H1 (cell line): ENCODE data around the gene FGGY. TPM values are rescaled to one million over a fixed set of nuclear protein-coding genes. Genes with fewer than 3 reads are reported as not detected.

Source experiments
- CTCF ChIA-PET: fragments of 300-600 bp; sonication (Branson Sonifier 250); formaldehyde crosslinking; loops from one replicate; lab custom pipeline; 2021; ENCODE audit not compliant: partially characterized antibody; lab: Charles Lee
- POLR2A ChIA-PET: fragments of 300-600 bp; sonication (Branson Sonifier 250); formaldehyde crosslinking; loops from one replicate; lab custom pipeline; 2021; ENCODE audit warnings: inconsistent platforms; ENCODE audit not compliant: partially characterized antibody; lab: Charles Lee
- DNase-seq, 2 experiments: peaks; one replicate each; pipeline versions ENCODE4 v3.0.0 to v3.0.0-alpha.2; 2010 to 2022; ENCODE audit warnings: low spot score in 2 of 2, low read depth in 1 of 2, mixed read lengths in 1 of 2
- FAIRE-seq: peaks from 2 replicates; lab custom pipeline; 2011; peaks lifted over from hg19 to GRCh38; lab: Jason Lieb, UNC
- H2AFZ ChIP-seq: 2 replicates; pipeline ENCODE4 v1.8.1; 2012; ENCODE audit warnings: low read length, inconsistent platforms
- H2AK5ac ChIP-seq: 2 replicates; pipeline ENCODE4 v1.6.1; 2013; ENCODE audit warnings: low read depth, low read length
- H2BK120ac ChIP-seq: replicated peaks from 2 replicates; pipeline ENCODE3; 2013; ENCODE audit warnings: low read depth, low read length, inconsistent platforms
- H2BK12ac ChIP-seq: 2 replicates; pipeline ENCODE4 v1.6.1; 2013; ENCODE audit warnings: low read depth, low read length
- H2BK15ac ChIP-seq: 2 replicates; pipeline ENCODE4 v1.6.1; 2013; ENCODE audit warnings: low read length
- H2BK20ac ChIP-seq: 2 replicates; pipeline ENCODE4 v1.6.1; 2013; ENCODE audit warnings: low read length
- H2BK5ac ChIP-seq: 2 replicates; pipeline ENCODE4 v1.6.1; 2013; ENCODE audit warnings: low read depth, low read length
- H3K14ac ChIP-seq: 2 replicates; pipeline ENCODE4 v1.6.1; 2013; ENCODE audit warnings: inconsistent platforms; ENCODE audit not compliant: insufficient read length
- H3K18ac ChIP-seq: 2 replicates; pipeline ENCODE4 v1.6.1; 2013; ENCODE audit warnings: low read length; ENCODE audit errors: extremely low read depth
- H3K23ac ChIP-seq: 2 replicates; pipeline ENCODE4 v1.6.1; 2013; ENCODE audit warnings: inconsistent platforms; ENCODE audit not compliant: insufficient read length
- H3K23me2 ChIP-seq: 2 replicates; pipeline ENCODE4 v1.6.1; 2013; ENCODE audit warnings: low read depth, low read length
- H3K27ac ChIP-seq: 2 replicates; pipeline ENCODE4 v1.6.1; 2011; ENCODE audit warnings: low read depth, low read length, inconsistent platforms
- H3K27me3 ChIP-seq, 4 experiments: replicated peaks in 1 of 4; 1 replicate in 1 of 4; 2 replicates in 3 of 4; pipeline versions ENCODE4 v1.6.1 to v1.8.1; 2011 to 2013; ENCODE audit warnings: low read length in 3 of 4, mild to moderate bottlenecking in 3 of 4, inconsistent platforms in 2 of 4, mixed read lengths in 2 of 4, moderate library complexity in 1 of 4; ENCODE audit not compliant: control insufficient read depth in 3 of 4, insufficient read depth in 3 of 4; ENCODE audit errors: extremely low read depth in 1 of 4
- H3K36me3 ChIP-seq, 4 experiments: 2 replicates each; pipeline versions ENCODE4 v1.6.1 to v1.8.1; 2011 to 2013; ENCODE audit warnings: mild to moderate bottlenecking in 4 of 4, low read length in 3 of 4, moderate library complexity in 2 of 4, control low read depth in 1 of 4, inconsistent platforms in 1 of 4; ENCODE audit not compliant: insufficient read depth in 4 of 4, control insufficient read depth in 2 of 4
- H3K4ac ChIP-seq: replicated peaks from 2 replicates; pipeline ENCODE3; 2013; ENCODE audit warnings: low read length, low read depth, mixed read lengths, inconsistent platforms; ENCODE audit not compliant: insufficient read length
- H3K4me1 ChIP-seq, 4 experiments: replicated peaks in 1 of 4; 1 replicate in 1 of 4; 2 replicates in 3 of 4; pipeline versions ENCODE4 v1.6.1 to v1.8.1; 2011 to 2013; ENCODE audit warnings: low read length in 3 of 4, inconsistent platforms in 2 of 4, mixed read lengths in 1 of 4; ENCODE audit not compliant: insufficient read depth in 4 of 4, control insufficient read depth in 3 of 4
- H3K4me2 ChIP-seq, 2 experiments: 2 replicates each; pipeline versions ENCODE4 v1.6.1 to v1.8.1; 2011 to 2013; ENCODE audit warnings: low read depth in 2 of 2, low read length in 2 of 2, control low read depth in 1 of 2, inconsistent platforms in 1 of 2, mild to moderate bottlenecking in 1 of 2; ENCODE audit not compliant: insufficient read depth in 1 of 2
- H3K4me3 ChIP-seq, 4 experiments: fragments of 200-600, 300-600 bp in 1 of 4; sonication (generic), shearing (Covaris generic), sonication (Bioruptor Twin) in 1 of 4; 2 replicates each; pipeline versions ENCODE4 v1.5.1 to v1.8.1; 2011 to 2016; ENCODE audit warnings: low read length in 4 of 4, low read depth in 3 of 4, control low read depth in 2 of 4, inconsistent platforms in 2 of 4, mild to moderate bottlenecking in 2 of 4, mixed read lengths in 1 of 4, moderate library complexity in 1 of 4; ENCODE audit not compliant: insufficient read depth in 2 of 4; ENCODE audit errors: extremely low read depth in 1 of 4
- H3K56ac ChIP-seq: replicated peaks from 2 replicates; pipeline ENCODE3; 2013; ENCODE audit warnings: low read depth, mild to moderate bottlenecking, mixed read lengths, low read length, inconsistent platforms; ENCODE audit not compliant: insufficient read length
- H3K79me1 ChIP-seq: 2 replicates; pipeline ENCODE4 v1.6.1; 2013; ENCODE audit warnings: low read depth, low read length, control low read depth
- H3K79me2 ChIP-seq, 2 experiments: 2 replicates each; pipeline versions ENCODE4 v1.6.1 to v1.8.1; 2012 to 2013; ENCODE audit warnings: low read length in 2 of 2, mild to moderate bottlenecking in 2 of 2, inconsistent platforms in 1 of 2; ENCODE audit not compliant: insufficient read depth in 2 of 2, control insufficient read depth in 1 of 2
- H3K9ac ChIP-seq, 4 experiments: replicated peaks in 1 of 4; 1 replicate in 1 of 4; 2 replicates in 3 of 4; pipeline versions ENCODE4 v1.6.1 to v1.8.1; 2011 to 2013; ENCODE audit warnings: low read depth in 3 of 4, low read length in 3 of 4, control low read depth in 2 of 4, mild to moderate bottlenecking in 2 of 4, moderate library complexity in 2 of 4, inconsistent platforms in 1 of 4; ENCODE audit errors: extremely low read depth in 1 of 4
- H3K9me3 ChIP-seq, 2 experiments: 2 replicates each; pipeline versions ENCODE4 v1.6.1 to v1.8.1; 2012 to 2013; ENCODE audit warnings: mild to moderate bottlenecking in 2 of 2, moderate library complexity in 2 of 2, control low read depth in 1 of 2, inconsistent platforms in 1 of 2, low read depth in 1 of 2, low read length in 1 of 2, mixed read lengths in 1 of 2; ENCODE audit not compliant: insufficient read depth in 2 of 2
- H4K20me1 ChIP-seq, 2 experiments: replicated peaks in 1 of 2; 2 replicates each; pipeline versions ENCODE3 to v1.8.1; 2011 to 2013; ENCODE audit warnings: inconsistent platforms in 2 of 2, low read length in 2 of 2, mild to moderate bottlenecking in 1 of 2; ENCODE audit not compliant: insufficient read depth in 2 of 2, control insufficient read depth in 1 of 2
- H4K5ac ChIP-seq: 2 replicates; pipeline ENCODE4 v1.6.1; 2013; ENCODE audit warnings: low read length, low read depth, mixed read lengths, inconsistent platforms; ENCODE audit not compliant: insufficient read length
- H4K8ac ChIP-seq: 2 replicates; pipeline ENCODE4 v1.8.0; 2013; ENCODE audit warnings: mild to moderate bottlenecking, moderate library complexity, low read length, inconsistent platforms; ENCODE audit not compliant: insufficient read depth; ENCODE audit errors: extremely low read depth
- H4K91ac ChIP-seq: replicated peaks from 2 replicates; pipeline ENCODE3; 2013; ENCODE audit warnings: low read length, mixed read lengths, inconsistent platforms; ENCODE audit not compliant: insufficient read length
- ASH2L ChIP-seq: fragments of 200-600, 300-600 bp; sonication (generic); IDR thresholded peaks from one replicate; pipeline ENCODE4 v1.7.1; 2017; ENCODE audit warnings: low read length
- CBX5 ChIP-seq: fragments of 300-800, 300-1000 bp; sonication (generic); IDR thresholded peaks from 2 replicates; pipeline ENCODE4 v1.7.1; 2016; ENCODE audit warnings: antibody characterized with exemption, low read length, low read depth
- CHD1 ChIP-seq: IDR thresholded peaks from 2 replicates; pipeline ENCODE4 v1.6.1; 2012; ENCODE audit warnings: low read depth, low read length, improper control_type of control experiment
- CHD2 ChIP-seq: IDR thresholded peaks from 2 replicates; pipeline ENCODE4 v1.6.1; 2012; ENCODE audit warnings: low read length, improper control_type of control experiment
- EGR1 ChIP-seq: IDR thresholded peaks from 2 replicates; pipeline ENCODE4 v1.6.1; 2011; ENCODE audit warnings: low read depth, low read length, borderline replicate concordance
- EZH2 ChIP-seq: fragments of 200-600 bp; sonication (generic); IDR thresholded peaks from 2 replicates; pipeline ENCODE4 v1.7.1; 2012; ENCODE audit warnings: low read depth, mild to moderate bottlenecking, moderate library complexity, low read length, inconsistent platforms; ENCODE audit not compliant: severe bottlenecking
- FOSL1 ChIP-seq: IDR thresholded peaks from 2 replicates; pipeline ENCODE4 v1.6.1; 2011; ENCODE audit warnings: mild to moderate bottlenecking, low read depth, low read length, moderate library complexity; ENCODE audit not compliant: insufficient read depth
- MAFK ChIP-seq: IDR thresholded peaks from 2 replicates; pipeline ENCODE4 v1.6.1; 2012; ENCODE audit warnings: low read depth, mild to moderate bottlenecking, improper control_type of control experiment, low read length
- NANOG ChIP-seq: IDR thresholded peaks from 2 replicates; pipeline ENCODE4 v1.6.1; 2011; ENCODE audit warnings: low read length, low read depth, mild to moderate bottlenecking, inconsistent platforms; ENCODE audit not compliant: insufficient read depth, poor library complexity, severe bottlenecking
- RAD21 ChIP-seq, 2 experiments: IDR thresholded peaks in 1 of 2; conservative IDR thresholded peaks in 1 of 2; 2 replicates each; pipeline ENCODE4 v1.6.1; 2011; ENCODE audit warnings: low read depth in 2 of 2, low read length in 2 of 2, improper control_type of control experiment in 1 of 2, inconsistent platforms in 1 of 2, mild to moderate bottlenecking in 1 of 2, moderate library complexity in 1 of 2
- SP2 ChIP-seq: IDR thresholded peaks from 2 replicates; pipeline ENCODE4 v1.6.1; 2012; ENCODE audit warnings: mild to moderate bottlenecking, low read length, inconsistent platforms
- TBP ChIP-seq: IDR thresholded peaks from 2 replicates; pipeline ENCODE4 v1.6.1; 2011; ENCODE audit warnings: low read depth, low read length, improper control_type of control experiment
- ZNF274 ChIP-seq: IDR thresholded peaks from 2 replicates; pipeline ENCODE4 v1.7.0; 2012; ENCODE audit warnings: low read length, borderline replicate concordance; ENCODE audit errors: extremely low read depth
- WGBS, 2 experiments: shearing (Covaris generic) in 1 of 2; methylation state at CpG; one replicate each; pipeline versions ENCODE4 v1.1.6 to v1.1.7; 2013 to 2015; ENCODE audit warnings: low lambda C conversion rate in 2 of 2, mixed read lengths in 2 of 2, inconsistent platforms in 1 of 2, low coverage in 1 of 2, missing lambda C conversion rate in 1 of 2; ENCODE audit not compliant: insufficient replicate concordance in 2 of 2, insufficient coverage in 1 of 2, insufficient read length in 1 of 2; ENCODE audit errors: extremely low coverage in 1 of 2, missing lambda C conversion rate in 1 of 2; 5-methylcytosine and 5-hydroxymethylcytosine counted together
- polyA plus RNA-seq, 7 experiments: library from polyadenylated mRNA; depleted of rRNA in 3 of 7; stranded (reverse) in 5 of 7; unstranded in 2 of 7; fragments of >200 nt in 5 of 7; fragments of 200-250 nt in 2 of 7; gene quantifications; 1 replicate in 5 of 7; 2 replicates in 1 of 7; 4 replicates in 1 of 7; pipeline versions ENCODE4 v1.2.1 to v1.2.3, GENCODE V29; 2011 to 2013; ENCODE audit warnings: missing spikeins in 2 of 7, mixed read lengths in 2 of 7
- total RNA-seq: library from RNA; stranded (reverse); fragmentation: NEBNext Ultra II Directional; extraction: Animal tissue kit (Norgen Biotek cat#: 25700); gene quantifications from 2 replicates; pipeline ENCODE4 v1.2.1, GENCODE V29; 2021

FGGY gene
- total and polyA plus RNA-seq, 2 of the 8 experiments (the other 6 are each of a cell fraction or from before 2014, with no cell fraction given), result 10.3 to 12.5 TPM

- H3K23me2 ChIP-seq, result peaks cover 1% of the 10 kb centered on the region; the same call in 1 of the 2 replicates
- no peaks in the 10 kb centered on the region for H4K20me1 ChIP-seq
- H3K27ac ChIP-seq, result 0 out of 2 replicates have a peak overlapping the region, but pooled peaks have one; percentile 36
- no peak overlapping the region for H4K91ac ChIP-seq
- 69% methylated on average over 6 of the region's 6 CpGs; no CpG with 5 or more reads in 1 of the 2 experiments for WGBS, 2 experiments
- H3K9ac ChIP-seq, result no peak overlapping the region
- H3K9me3 ChIP-seq, result no peaks in the 10 kb centered on the region
- DNase-seq (peak in 1 of 2 experiments; percentile 9), FAIRE-seq (no peak)
- no peaks in the 10 kb centered on the region for H3K36me3 ChIP-seq
- H3K27me3 ChIP-seq, result no peaks in the 10 kb centered on the region
- H3K14ac ChIP-seq, result no peak overlapping the region
- H2AFZ ChIP-seq, result no peak overlapping the region
- no peak overlapping the region for H4K8ac ChIP-seq
- H4K5ac ChIP-seq, result no peak overlapping the region
- CTCF ChIA-PET, result no interaction called here
- H3K4me2 ChIP-seq, result peak overlapping the region in 1 of 2 experiments; percentile 8; a peak in 1 of 4 replicates
- no peak overlapping the region for H2BK20ac ChIP-seq
- no peak overlapping the region for H2AK5ac ChIP-seq
- no peak overlapping the region for H2BK15ac ChIP-seq
- no peak overlapping the region for H3K23ac ChIP-seq
- H3K56ac ChIP-seq, result no peak overlapping the region
- H3K4me3 ChIP-seq, result 0 out of 8 replicates have a peak overlapping the region, but pooled peaks of 1 of the 4 experiments have one; percentile 2
- no peak overlapping the region for H2BK120ac ChIP-seq
- POLR2A ChIA-PET, result no interaction called here
- H3K79me1 ChIP-seq, result no peaks in the 10 kb centered on the region
- H3K4ac ChIP-seq, result no peak overlapping the region
- H2BK5ac ChIP-seq, result no peak overlapping the region
- H3K4me1 ChIP-seq, result peaks cover 0 to 9% (median 5%) of the 10 kb centered on the region in 4 experiments; a peak in 3 of 7 replicates
- H3K79me2 ChIP-seq, result no peaks in the 10 kb centered on the region
- no peak overlapping the region for H2BK12ac ChIP-seq
- no peak overlapping the region; the same call in 1 of the 2 replicates for H3K18ac ChIP-seq
- no peak for TF ChIP-seq RAD21 (IDR thresholded peaks at IDR 0.05 in 1 of 2, conservative IDR thresholded peaks at IDR 0.05 in 1 of 2; ENCODE audit: low read depth in 2 of 2, low read length in 2 of 2)
- TF ChIP-seq ASH2L, result no peak
- no peak for TF ChIP-seq CHD2
- TF ChIP-seq EGR1, result no peak
- no peak for TF ChIP-seq EZH2
- TF ChIP-seq NANOG, result no peak
- TF ChIP-seq CBX5, result no peak
- no peak for TF ChIP-seq ZNF274
- TF ChIP-seq FOSL1, result no peak
- TF ChIP-seq TBP, result no peak
- no peak for TF ChIP-seq MAFK
- TF ChIP-seq CHD1, result no peak
- no peak for TF ChIP-seq SP2
Measured at GRCh38 chr1:59418363-59419144, 121.7 kb downstream of the FGGY start.
